ENCODE data around the gene DOK7. TPM values are rescaled to one million over a fixed set of nuclear protein-coding genes. Genes with fewer than 3 reads are reported as not detected.

Gene DOK7
- total RNA-seq, 1 experiment from 2014 or later = 0.26 TPM

DNA sequence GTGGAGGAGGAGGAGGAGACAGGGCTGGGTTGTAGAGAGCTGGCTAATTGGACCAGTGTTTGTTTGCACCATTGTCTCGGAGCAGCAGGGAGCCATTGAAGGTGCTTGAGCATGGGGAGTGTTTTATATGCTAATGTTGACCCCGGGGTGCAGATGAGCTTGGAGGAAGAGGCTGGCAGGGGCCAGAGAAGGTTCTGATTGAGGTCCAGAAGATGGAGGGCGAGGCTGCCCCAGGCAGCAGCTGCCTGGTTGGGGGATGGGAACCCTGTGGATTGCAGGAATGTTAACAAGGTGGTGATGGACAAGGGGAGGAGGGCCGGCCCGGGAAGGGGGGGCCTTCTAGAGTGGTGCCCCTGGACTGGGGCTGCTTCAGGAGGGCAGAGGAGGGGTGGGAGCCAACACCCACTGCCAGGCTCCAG, 18.0 kb downstream of the DOK7 start:
- H3K23me2 ChIP-seq (ENCODE audit: insufficient read length, low read depth, low read length, poor library complexity, severe bottlenecking) = peaks cover 4% of the 10 kb centered on the region
- no peak overlapping the region for H2BK15ac ChIP-seq (ENCODE audit: low read depth, low read length)
- H3K27ac Mint-ChIP-seq = peak overlapping the region in 2 of 3 experiments; percentile 60 to 86; a peak in 4 of 7 replicates
- no peak overlapping the region for H3K56ac ChIP-seq (ENCODE audit: insufficient read length, low read depth, low read length)
- no peaks in the 10 kb centered on the region for H3K79me1 ChIP-seq (ENCODE audit: insufficient read depth, low read depth, low read length, poor library complexity, severe bottlenecking)
- no peak overlapping the region for H2BK12ac ChIP-seq (ENCODE audit: insufficient read length, low read depth, low read length)
- no peak overlapping the region for H3K4ac ChIP-seq (ENCODE audit: low read depth, low read length)
- no peak overlapping the region for H2BK5ac ChIP-seq (ENCODE audit: insufficient read length, low read length)
- peaks cover 88% of the 10 kb centered on the region for H3K27me3 Mint-ChIP-seq (ENCODE audit: low read depth)
- no peak overlapping the region for H2BK120ac ChIP-seq (ENCODE audit: low read depth, low read length, poor library complexity, severe bottlenecking)
- H2AK5ac ChIP-seq (ENCODE audit: insufficient read length, low read length) = no peak overlapping the region
- H3K18ac ChIP-seq (ENCODE audit: insufficient read length, low read depth, low read length) = no peak overlapping the region
- TF ChIP-seq, protein P1, sequence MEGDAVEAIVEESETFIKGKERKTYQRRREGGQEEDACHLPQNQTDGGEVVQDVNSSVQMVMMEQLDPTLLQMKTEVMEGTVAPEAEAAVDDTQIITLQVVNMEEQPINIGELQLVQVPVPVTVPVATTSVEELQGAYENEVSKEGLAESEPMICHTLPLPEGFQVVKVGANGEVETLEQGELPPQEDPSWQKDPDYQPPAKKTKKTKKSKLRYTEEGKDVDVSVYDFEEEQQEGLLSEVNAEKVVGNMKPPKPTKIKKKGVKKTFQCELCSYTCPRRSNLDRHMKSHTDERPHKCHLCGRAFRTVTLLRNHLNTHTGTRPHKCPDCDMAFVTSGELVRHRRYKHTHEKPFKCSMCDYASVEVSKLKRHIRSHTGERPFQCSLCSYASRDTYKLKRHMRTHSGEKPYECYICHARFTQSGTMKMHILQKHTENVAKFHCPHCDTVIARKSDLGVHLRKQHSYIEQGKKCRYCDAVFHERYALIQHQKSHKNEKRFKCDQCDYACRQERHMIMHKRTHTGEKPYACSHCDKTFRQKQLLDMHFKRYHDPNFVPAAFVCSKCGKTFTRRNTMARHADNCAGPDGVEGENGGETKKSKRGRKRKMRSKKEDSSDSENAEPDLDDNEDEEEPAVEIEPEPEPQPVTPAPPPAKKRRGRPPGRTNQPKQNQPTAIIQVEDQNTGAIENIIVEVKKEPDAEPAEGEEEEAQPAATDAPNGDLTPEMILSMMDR (conservative IDR thresholded peaks at IDR 0.05) = no peak
- no peak overlapping the region for H3T11ph ChIP-seq (ENCODE audit: low read length)
- WGBS (ENCODE audit: extremely low coverage, insufficient read length, low lambda C conversion rate) = no CpG with 5 or more reads among the region's 5 CpGs
- H3K4me2 ChIP-seq (ENCODE audit: insufficient read depth, insufficient read length, low read length) = peak overlapping the region; percentile 5
- peaks cover 4% of the 10 kb centered on the region; the same call in 1 of the 2 replicates for H3K4me1 ChIP-seq (ENCODE audit: insufficient read depth, low read length)
- no peak overlapping the region for H3K23ac ChIP-seq (ENCODE audit: insufficient read length, low read depth, low read length)
- H4K20me1 ChIP-seq (ENCODE audit: control insufficient read depth, insufficient read depth, insufficient read length) = no peaks in the 10 kb centered on the region
- H3K9ac ChIP-seq (ENCODE audit: extremely low read depth, insufficient read length, low read length) = no peak overlapping the region
- no peaks in the 10 kb centered on the region for H3K9me3 Mint-ChIP-seq
- H3K36me3 Mint-ChIP-seq (ENCODE audit: insufficient read depth in 1 of 3, low read depth in 3 of 3) = no peaks in the 10 kb centered on the region
- H4K5ac ChIP-seq (ENCODE audit: insufficient read length, low read depth, low read length) = no peak overlapping the region
- H3K4me3 Mint-ChIP-seq = peak overlapping the region; percentile 41 to 68; a peak in 3 of 5 replicates
- peaks cover 4% of the 10 kb centered on the region; the same call in 1 of the 2 replicates for H3K27me3 ChIP-seq (ENCODE audit: insufficient read depth, low read length)
- H3K27ac ChIP-seq (ENCODE audit: insufficient read length, low read depth, low read length) = no peak overlapping the region
- no peak for DNase-seq
- H3K9me3 ChIP-seq (ENCODE audit: control insufficient read depth, low read depth, low read length) = no peaks in the 10 kb centered on the region
- no peak overlapping the region for H4K8ac ChIP-seq (replicated peaks; ENCODE audit: insufficient read length, low read depth, low read length)
- H3K14ac ChIP-seq (ENCODE audit: insufficient read depth, low read length) = no peak overlapping the region
- no peak overlapping the region for H4K91ac ChIP-seq (ENCODE audit: insufficient read length, low read depth, low read length)
- no peak overlapping the region for H2AFZ ChIP-seq (ENCODE audit: low read length)
- H3K4me1 Mint-ChIP-seq = peaks cover 21 to 36% of the 10 kb centered on the region in 2 experiments
- no peak overlapping the region for H2BK20ac ChIP-seq (ENCODE audit: low read depth, low read length, poor library complexity, severe bottlenecking)
- no peaks in the 10 kb centered on the region for H3K79me2 ChIP-seq (ENCODE audit: insufficient read depth, low read length)

All from H9 (cell line).